ENCODE results near the gene GPR146.

Gene GPR146

GRCh38 chr7:1004018-1004852, 40.1 kb upstream of the GPR146 start:
- Histone ChIP-seq H3K27me3 (ENCODE audit: control insufficient read depth, insufficient read depth, low read length) (no peaks in the 10 kb centered on the region), H3K36me3 (ENCODE audit: control insufficient read depth, insufficient read depth, low read length) (no peaks in the 10 kb centered on the region), H3K27ac (ENCODE audit: low read depth, low read length) (no peak overlapping the region), H3K9ac (ENCODE audit: low read length) (no peak overlapping the region), H3K4me1 (ENCODE audit: control insufficient read depth, insufficient read depth, low read length) (no peaks in the 10 kb centered on the region), H3K4me3 (ENCODE audit: low read length) (no peak overlapping the region)

- Histone ChIP-seq H3K27ac (ENCODE audit: low read depth, low read length) (no peak overlapping the region), H3K27me3 (ENCODE audit: control insufficient read depth, insufficient read depth, low read length) (no peaks in the 10 kb centered on the region), H3K9ac (ENCODE audit: low read length) (no peak overlapping the region), H3K36me3 (ENCODE audit: control insufficient read depth, insufficient read depth, low read length) (no peaks in the 10 kb centered on the region), H3K4me3 (ENCODE audit: low read length) (no peak overlapping the region), H3K4me1 (ENCODE audit: control insufficient read depth, insufficient read depth, low read length) (no peaks in the 10 kb centered on the region)
These were observed 39.0 kb upstream of the GPR146 start for GRCh38 chr7:1005303-1005702.

- Histone ChIP-seq H3K4me3 (ENCODE audit: low read length) (no peak overlapping the region), H3K4me1 (ENCODE audit: control insufficient read depth, insufficient read depth, low read length) (no peaks in the 10 kb centered on the region), H3K9ac (ENCODE audit: low read length) (no peak overlapping the region), H3K36me3 (ENCODE audit: control insufficient read depth, insufficient read depth, low read length) (no peaks in the 10 kb centered on the region), H3K27me3 (ENCODE audit: control insufficient read depth, insufficient read depth, low read length) (no peaks in the 10 kb centered on the region), H3K27ac (ENCODE audit: low read depth, low read length) (no peak overlapping the region)
These were observed 36.4 kb upstream of the GPR146 start for GRCh38 chr7:1007901-1008300.

GRCh38 chr7:1008733-1009363, 35.5 kb upstream of the GPR146 start:
- H3K27ac ChIP-seq (ENCODE audit: low read depth, low read length), result no peak overlapping the region
- no peak overlapping the region for H3K4me3 ChIP-seq (ENCODE audit: low read length)
- no peaks in the 10 kb centered on the region for H3K27me3 ChIP-seq (ENCODE audit: control insufficient read depth, insufficient read depth, low read length)
- H3K9ac ChIP-seq (ENCODE audit: low read length), result no peak overlapping the region
- H3K36me3 ChIP-seq (ENCODE audit: control insufficient read depth, insufficient read depth, low read length), result no peaks in the 10 kb centered on the region
- H3K4me1 ChIP-seq (ENCODE audit: control insufficient read depth, insufficient read depth, low read length), result no peaks in the 10 kb centered on the region

GRCh38 chr7:1009747-1010146, 34.6 kb upstream of the GPR146 start:
- H3K9ac ChIP-seq (ENCODE audit: low read length), result no peak overlapping the region

GRCh38 chr7:1010226-1010625, 34.1 kb upstream of the GPR146 start:
- Histone ChIP-seq H3K36me3 (ENCODE audit: control insufficient read depth, insufficient read depth, low read length) (no peaks in the 10 kb centered on the region), H3K9ac (ENCODE audit: low read length) (no peak overlapping the region), H3K4me3 (ENCODE audit: low read length) (no peak overlapping the region), H3K4me1 (ENCODE audit: control insufficient read depth, insufficient read depth, low read length) (no peaks in the 10 kb centered on the region), H3K27ac (ENCODE audit: low read depth, low read length) (no peak overlapping the region), H3K27me3 (ENCODE audit: control insufficient read depth, insufficient read depth, low read length) (no peaks in the 10 kb centered on the region)

More at GRCh38 chr7:1009747-1010146, 34.6 kb upstream of the GPR146 start:
- Histone ChIP-seq H3K4me1 (ENCODE audit: control insufficient read depth, insufficient read depth, low read length) (no peaks in the 10 kb centered on the region), H3K27ac (ENCODE audit: low read depth, low read length) (no peak overlapping the region), H3K36me3 (ENCODE audit: control insufficient read depth, insufficient read depth, low read length) (no peaks in the 10 kb centered on the region), H3K27me3 (ENCODE audit: control insufficient read depth, insufficient read depth, low read length) (no peaks in the 10 kb centered on the region), H3K4me3 (ENCODE audit: low read length) (no peak overlapping the region)

- no peaks in the 10 kb centered on the region for H3K27me3 ChIP-seq (ENCODE audit: control insufficient read depth, insufficient read depth, low read length)
- H3K36me3 ChIP-seq (ENCODE audit: control insufficient read depth, insufficient read depth, low read length), result no peaks in the 10 kb centered on the region
- no peak overlapping the region for H3K9ac ChIP-seq (ENCODE audit: low read length)
- no peak overlapping the region for H3K27ac ChIP-seq (ENCODE audit: low read depth, low read length)
- no peaks in the 10 kb centered on the region for H3K4me1 ChIP-seq (ENCODE audit: control insufficient read depth, insufficient read depth, low read length)
- H3K4me3 ChIP-seq (ENCODE audit: low read length), result no peak overlapping the region
These were observed 32.9 kb upstream of the GPR146 start for GRCh38 chr7:1011297-1012003.

- H3K27me3 ChIP-seq (ENCODE audit: control insufficient read depth, insufficient read depth, low read length), result no peaks in the 10 kb centered on the region
- H3K27ac ChIP-seq (ENCODE audit: low read depth, low read length), result no peak overlapping the region
- no peaks in the 10 kb centered on the region for H3K36me3 ChIP-seq (ENCODE audit: control insufficient read depth, insufficient read depth, low read length)
- H3K4me3 ChIP-seq (ENCODE audit: low read length), result no peak overlapping the region
- H3K9ac ChIP-seq (ENCODE audit: low read length), result no peak overlapping the region
- no peaks in the 10 kb centered on the region for H3K4me1 ChIP-seq (ENCODE audit: control insufficient read depth, insufficient read depth, low read length)
These were observed 32.2 kb upstream of the GPR146 start for GRCh38 chr7:1012004-1012715.

GRCh38 chr7:1012716-1013095, 31.6 kb upstream of the GPR146 start:
- H3K4me1 ChIP-seq (ENCODE audit: control insufficient read depth, insufficient read depth, low read length), result no peaks in the 10 kb centered on the region
- no peak overlapping the region for H3K4me3 ChIP-seq (ENCODE audit: low read length)
- no peaks in the 10 kb centered on the region for H3K27me3 ChIP-seq (ENCODE audit: control insufficient read depth, insufficient read depth, low read length)
- H3K9ac ChIP-seq (ENCODE audit: low read length), result no peak overlapping the region
- no peaks in the 10 kb centered on the region for H3K36me3 ChIP-seq (ENCODE audit: control insufficient read depth, insufficient read depth, low read length)
- no peak overlapping the region for H3K27ac ChIP-seq (ENCODE audit: low read depth, low read length)

- no peak overlapping the region for H3K27ac ChIP-seq (ENCODE audit: low read depth, low read length)
- no peak overlapping the region for H3K9ac ChIP-seq (ENCODE audit: low read length)
- no peaks in the 10 kb centered on the region for H3K36me3 ChIP-seq (ENCODE audit: control insufficient read depth, insufficient read depth, low read length)
- H3K4me1 ChIP-seq (ENCODE audit: control insufficient read depth, insufficient read depth, low read length), result no peaks in the 10 kb centered on the region
- no peaks in the 10 kb centered on the region for H3K27me3 ChIP-seq (ENCODE audit: control insufficient read depth, insufficient read depth, low read length)
- no peak overlapping the region for H3K4me3 ChIP-seq (ENCODE audit: low read length)
These were observed 30.8 kb upstream of the GPR146 start for GRCh38 chr7:1013581-1013980.

GRCh38 chr7:1014681-1015080, 29.7 kb upstream of the GPR146 start:
- Histone ChIP-seq H3K36me3 (ENCODE audit: control insufficient read depth, insufficient read depth, low read length) (no peaks in the 10 kb centered on the region), H3K9ac (ENCODE audit: low read length) (no peak overlapping the region), H3K27ac (ENCODE audit: low read depth, low read length) (no peak overlapping the region), H3K4me3 (ENCODE audit: low read length) (no peak overlapping the region), H3K4me1 (ENCODE audit: control insufficient read depth, insufficient read depth, low read length) (no peaks in the 10 kb centered on the region), H3K27me3 (ENCODE audit: control insufficient read depth, insufficient read depth, low read length) (no peaks in the 10 kb centered on the region)
